Effector memory CD4-positive, alpha-beta T cell (primary cell): ENCODE results near the gene EFCAB11.

Experiments used
- DNase-seq, 3 donors: peaks; one replicate each; pipeline ENCODE4 v3.0.0-alpha.2; 2020
- H3K27ac ChIP-seq: 2 replicates; pipeline ENCODE4 v1.7.0; 2013; ENCODE audit warnings: mild to moderate bottlenecking, low read length, moderate library complexity; ENCODE audit not compliant: insufficient read depth, poor library complexity, severe bottlenecking
- H3K27me3 ChIP-seq: replicated peaks from 2 replicates; pipeline ENCODE4 v1.7.0; 2013; ENCODE audit warnings: mild to moderate bottlenecking, low read length; ENCODE audit not compliant: insufficient read depth, control insufficient read depth, poor library complexity, severe bottlenecking
- H3K36me3 ChIP-seq: 2 replicates; pipeline ENCODE4 v1.7.0; 2013; ENCODE audit warnings: mild to moderate bottlenecking, low read length, moderate library complexity; ENCODE audit not compliant: control insufficient read depth, insufficient read depth
- H3K4me1 ChIP-seq: 2 replicates; pipeline ENCODE4 v1.7.0; 2013; ENCODE audit warnings: low read length, mild to moderate bottlenecking; ENCODE audit not compliant: control insufficient read depth, insufficient read depth, poor library complexity, severe bottlenecking
- H3K4me3 ChIP-seq: 2 replicates; pipeline ENCODE4 v1.7.0; 2013; ENCODE audit warnings: low read length, low read depth, mild to moderate bottlenecking; ENCODE audit not compliant: insufficient read depth, poor library complexity, severe bottlenecking
- H3K9me3 ChIP-seq: 2 replicates; pipeline ENCODE4 v1.7.0; 2013; ENCODE audit warnings: mild to moderate bottlenecking, low read length, moderate library complexity; ENCODE audit not compliant: control insufficient read depth

The EFCAB11 gene

DNA sequence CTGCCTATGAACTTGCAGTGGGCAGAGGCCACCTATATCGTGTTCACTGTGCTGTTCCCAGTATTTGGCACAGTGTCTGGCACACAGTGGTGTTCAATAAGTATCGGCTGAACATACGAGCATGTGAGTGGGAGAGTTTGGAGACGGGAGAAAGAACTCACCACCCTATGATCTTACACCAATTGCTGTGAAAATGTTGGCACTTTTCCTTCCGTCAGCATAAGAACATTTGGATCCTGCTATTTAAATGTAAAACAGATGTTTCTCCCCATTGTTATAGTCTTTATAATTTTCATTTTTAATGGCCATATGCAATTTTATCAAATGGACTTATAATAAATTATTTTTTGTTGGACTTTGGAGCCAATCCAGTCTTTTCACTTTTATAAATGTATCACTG is 144.4 kb downstream of the EFCAB11 start:
- no peaks in the 10 kb centered on the region for H3K4me1 ChIP-seq
- no peaks in the 10 kb centered on the region for H3K9me3 ChIP-seq
- H3K27ac ChIP-seq: no peak overlapping the region
- H3K4me3 ChIP-seq: no peak overlapping the region
- H3K36me3 ChIP-seq: no peaks in the 10 kb centered on the region
- H3K27me3 ChIP-seq: no peaks in the 10 kb centered on the region
- DNase-seq: no peak

DNA sequence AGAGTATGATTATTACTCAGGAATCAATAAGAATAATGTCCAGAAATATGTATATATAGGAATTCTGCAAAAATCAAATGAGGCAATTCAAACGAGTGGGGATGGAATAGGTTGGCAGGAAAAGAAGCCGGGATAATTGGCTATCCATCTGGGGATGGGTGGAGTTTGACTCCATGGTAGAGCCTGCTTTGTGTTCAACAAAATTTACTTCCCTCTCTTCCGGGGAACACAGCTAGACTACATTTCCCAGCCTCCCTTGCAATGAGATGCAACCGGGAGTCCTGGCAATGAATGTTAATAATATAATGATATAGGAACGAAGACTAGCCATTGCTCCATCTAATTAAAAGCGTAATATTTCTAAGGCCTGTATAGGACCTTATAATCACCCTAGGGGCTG is 146.6 kb downstream of the EFCAB11 start:
- Histone ChIP-seq H3K36me3 (no peaks in the 10 kb centered on the region), H3K4me1 (no peaks in the 10 kb centered on the region), H3K4me3 (no peak overlapping the region), H3K27me3 (no peaks in the 10 kb centered on the region), H3K27ac (no peak overlapping the region), H3K9me3 (no peaks in the 10 kb centered on the region)
- DNase-seq: no peak

DNA sequence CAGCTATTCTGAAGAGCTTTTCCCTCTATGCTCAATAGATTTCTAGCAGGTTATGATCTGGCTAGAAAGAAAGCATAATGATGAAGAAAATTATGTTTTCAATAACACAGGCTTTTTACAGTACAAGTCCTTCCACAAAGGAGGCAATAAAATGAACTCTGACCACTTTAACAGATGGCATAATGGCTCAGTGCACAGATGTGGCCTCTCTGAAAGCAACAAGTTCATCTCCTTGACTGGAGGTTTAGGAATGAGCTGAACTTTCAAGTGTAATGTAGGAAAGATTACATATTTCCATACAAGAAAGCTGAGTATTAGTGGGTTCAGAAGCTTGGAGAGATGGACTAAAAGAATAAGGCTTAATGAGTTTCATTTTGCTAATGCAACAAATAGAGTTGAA is 147.4 kb downstream of the EFCAB11 start:
- Histone ChIP-seq H3K36me3 (no peaks in the 10 kb centered on the region), H3K27me3 (no peaks in the 10 kb centered on the region), H3K9me3 (no peaks in the 10 kb centered on the region), H3K27ac (no peak overlapping the region), H3K4me3 (no peak overlapping the region), H3K4me1 (no peaks in the 10 kb centered on the region)
- DNase-seq: no peak

DNA sequence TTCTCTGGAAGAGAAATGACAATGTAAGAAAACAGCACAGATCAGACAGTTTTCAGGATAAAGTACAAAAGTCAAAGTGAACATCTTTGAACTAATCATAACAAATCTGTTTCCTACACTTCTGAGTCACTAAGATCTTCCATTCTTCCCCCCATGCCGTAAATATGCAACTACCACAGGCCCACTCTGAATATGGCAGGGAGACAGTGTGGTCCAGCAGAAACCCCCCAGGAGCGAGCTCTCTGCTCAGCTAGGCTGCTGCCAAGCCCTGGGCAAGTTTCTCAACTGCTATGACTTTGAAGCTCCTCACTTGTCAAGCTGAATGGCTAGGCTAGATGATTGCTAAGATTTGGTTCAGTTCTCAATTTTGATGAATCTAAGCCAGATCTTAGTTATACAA is 148.1 kb downstream of the EFCAB11 start:
- no peak for DNase-seq
- Histone ChIP-seq H3K4me1 (no peaks in the 10 kb centered on the region), H3K27me3 (no peaks in the 10 kb centered on the region), H3K36me3 (no peaks in the 10 kb centered on the region), H3K4me3 (no peak overlapping the region), H3K9me3 (no peaks in the 10 kb centered on the region), H3K27ac (no peak overlapping the region)

DNA sequence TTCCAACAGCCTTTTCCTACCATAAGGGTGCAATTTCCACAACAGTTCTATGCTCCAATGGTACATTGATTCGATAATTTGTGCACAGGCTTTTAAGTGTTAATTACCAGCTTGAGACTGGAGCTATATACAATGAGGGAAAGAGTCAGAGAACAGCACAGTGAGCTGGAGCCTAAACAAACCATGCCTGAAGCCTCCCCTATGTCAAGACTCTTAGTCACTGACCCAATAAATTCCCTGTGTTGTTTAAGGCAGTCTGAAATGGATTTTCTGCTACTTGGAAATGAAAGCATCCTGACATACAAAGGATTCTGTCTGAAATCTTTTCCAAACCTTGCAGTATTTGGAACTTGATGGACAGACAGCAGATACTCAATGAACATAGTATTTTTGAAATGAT is 149.0 kb downstream of the EFCAB11 start:
- no peak for DNase-seq
- Histone ChIP-seq H3K27me3 (no peaks in the 10 kb centered on the region), H3K9me3 (no peaks in the 10 kb centered on the region), H3K4me3 (no peak overlapping the region), H3K27ac (no peak overlapping the region), H3K36me3 (no peaks in the 10 kb centered on the region), H3K4me1 (no peaks in the 10 kb centered on the region)

DNA sequence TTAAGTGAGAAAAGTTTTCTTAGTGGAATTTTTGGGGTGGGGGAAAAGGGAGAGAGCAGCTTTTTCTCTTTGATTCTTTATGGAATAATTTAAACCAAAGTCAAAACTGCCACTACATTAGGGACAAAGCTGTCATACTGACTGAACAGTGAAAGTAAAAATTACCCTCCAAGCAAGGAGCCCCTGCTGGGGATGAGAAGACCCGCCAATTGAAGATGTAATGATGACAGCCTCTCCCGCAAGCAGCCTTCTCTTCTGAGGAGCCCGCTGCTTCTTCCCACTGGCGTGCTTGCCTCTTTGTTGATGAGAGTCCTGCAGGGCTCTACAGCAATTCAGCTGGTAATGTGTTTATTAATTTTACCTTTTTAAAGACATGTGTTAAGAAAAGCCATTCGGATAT is 151.0 kb downstream of the EFCAB11 start:
- DNase-seq: no peak
- no peaks in the 10 kb centered on the region for H3K27me3 ChIP-seq
- no peaks in the 10 kb centered on the region for H3K36me3 ChIP-seq
- no peaks in the 10 kb centered on the region for H3K4me1 ChIP-seq
- no peak overlapping the region for H3K4me3 ChIP-seq
- no peak overlapping the region for H3K27ac ChIP-seq
- H3K9me3 ChIP-seq: no peaks in the 10 kb centered on the region

DNA sequence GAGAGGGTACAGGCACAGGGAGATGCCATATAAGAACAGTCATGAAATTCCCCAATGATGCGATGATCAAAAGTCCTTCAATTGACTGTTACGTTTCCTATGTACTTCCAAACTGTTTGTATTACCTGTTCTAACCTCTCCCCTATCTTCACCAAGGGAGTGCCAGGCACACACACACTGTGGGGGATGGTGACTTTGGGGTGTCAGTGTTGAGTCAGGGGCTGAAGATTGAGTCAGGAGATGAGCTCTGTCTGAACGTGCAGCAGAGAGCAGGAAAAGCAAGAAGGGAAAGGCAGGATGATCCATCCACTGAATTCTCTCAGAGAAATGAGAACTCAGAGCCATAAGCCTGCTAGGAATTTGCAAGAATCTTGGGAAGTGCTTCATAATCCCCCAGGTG is 153.4 kb downstream of the EFCAB11 start:
- Histone ChIP-seq H3K27ac (no peak overlapping the region), H3K4me1 (no peaks in the 10 kb centered on the region), H3K36me3 (no peaks in the 10 kb centered on the region), H3K4me3 (no peak overlapping the region), H3K27me3 (no peaks in the 10 kb centered on the region), H3K9me3 (no peaks in the 10 kb centered on the region)
- DNase-seq: no peak

DNA sequence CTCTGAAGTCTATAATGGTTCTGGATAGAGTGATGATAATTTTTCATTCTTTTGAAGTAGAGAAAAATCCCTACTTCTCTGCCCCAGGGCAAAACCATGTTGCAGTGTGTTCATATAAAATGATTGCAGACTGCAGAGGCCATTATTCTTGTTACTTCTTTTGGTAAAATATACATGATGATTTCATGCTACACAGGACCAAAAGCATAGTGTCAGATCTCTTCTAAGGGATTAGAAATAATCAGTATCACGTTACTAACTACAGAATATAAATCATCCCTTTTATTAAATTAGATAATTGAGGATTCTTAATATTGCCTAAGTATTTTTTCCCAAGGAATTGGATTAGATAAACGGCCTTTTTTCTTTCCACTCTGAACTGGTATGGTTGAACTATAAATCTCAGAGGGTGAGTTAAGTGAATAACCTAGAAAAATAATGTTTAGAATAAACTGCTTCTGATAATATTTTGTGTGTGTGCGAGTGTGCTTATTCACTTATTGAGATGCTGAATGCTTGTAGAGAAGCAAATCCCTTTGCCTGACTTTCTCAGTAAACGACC is 156.2 kb downstream of the EFCAB11 start:
- no peaks in the 10 kb centered on the region for H3K9me3 ChIP-seq
- H3K4me1 ChIP-seq: no peaks in the 10 kb centered on the region
- no peak for DNase-seq
- no peak overlapping the region for H3K27ac ChIP-seq
- no peaks in the 10 kb centered on the region for H3K27me3 ChIP-seq
- no peaks in the 10 kb centered on the region for H3K36me3 ChIP-seq
- H3K4me3 ChIP-seq: no peak overlapping the region

DNA sequence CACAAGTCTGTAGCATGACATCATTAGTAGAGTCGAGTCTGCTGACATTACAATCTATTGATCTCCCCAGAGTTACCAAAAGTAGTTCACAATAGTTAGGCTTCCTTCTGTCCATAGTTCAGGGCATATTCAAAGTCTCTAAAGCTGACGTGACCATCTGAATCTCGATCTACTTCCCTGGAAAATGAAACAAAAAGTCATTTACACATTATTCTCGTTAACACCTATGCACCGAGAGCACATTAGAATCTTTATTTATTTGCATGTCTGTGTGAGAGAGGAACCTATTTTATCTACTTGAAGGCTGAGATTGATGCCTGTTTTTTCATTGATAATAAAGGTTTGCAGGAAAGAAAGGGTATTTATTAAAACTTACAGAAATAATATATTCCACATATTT is 157.4 kb downstream of the EFCAB11 start:
- Histone ChIP-seq H3K4me1 (no peaks in the 10 kb centered on the region), H3K9me3 (no peaks in the 10 kb centered on the region), H3K27me3 (no peaks in the 10 kb centered on the region), H3K36me3 (no peaks in the 10 kb centered on the region), H3K27ac (no peak overlapping the region), H3K4me3 (no peak overlapping the region)
- DNase-seq: no peak

DNA sequence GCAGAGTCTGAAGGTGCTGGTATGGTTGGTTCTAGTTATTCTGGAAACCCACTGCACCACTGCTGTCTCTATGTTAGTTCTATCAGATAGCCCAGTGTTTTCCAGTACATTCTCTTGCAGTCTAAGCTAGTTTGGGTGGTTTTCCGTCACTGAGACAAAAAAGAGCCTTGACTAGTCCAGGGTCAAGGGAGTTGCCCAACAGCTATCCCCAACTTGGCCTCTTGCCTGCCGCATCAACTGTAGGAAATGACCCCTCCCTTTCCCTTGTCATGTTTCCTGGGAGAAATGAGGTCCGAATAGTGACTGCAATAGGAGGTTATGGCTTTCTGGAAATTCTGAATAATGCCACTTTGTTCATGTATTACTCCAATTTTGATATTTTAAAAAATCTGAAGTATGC is 160.4 kb downstream of the EFCAB11 start:
- H3K4me1 ChIP-seq: no peaks in the 10 kb centered on the region
- no peaks in the 10 kb centered on the region for H3K27me3 ChIP-seq
- H3K36me3 ChIP-seq: no peaks in the 10 kb centered on the region
- H3K4me3 ChIP-seq: no peak overlapping the region
- no peak for DNase-seq
- no peak overlapping the region for H3K27ac ChIP-seq
- no peaks in the 10 kb centered on the region for H3K9me3 ChIP-seq

DNA sequence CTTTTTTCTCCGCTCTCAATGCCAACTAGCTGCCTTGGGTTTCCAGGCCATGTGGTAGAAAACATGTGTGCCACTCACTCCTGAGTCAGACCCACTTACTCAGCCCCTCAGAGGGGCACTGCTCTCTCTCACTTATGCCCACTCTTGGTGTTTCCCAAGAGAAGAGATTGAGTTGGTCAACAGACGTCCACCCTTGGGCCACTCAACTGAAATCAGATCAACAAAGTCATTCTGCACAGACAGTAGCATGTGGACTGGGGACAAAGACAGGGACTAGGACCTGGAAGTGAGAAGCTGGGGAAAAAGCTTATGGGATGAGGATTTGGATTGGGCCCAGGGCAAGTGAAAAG is 161.2 kb downstream of the EFCAB11 start:
- Histone ChIP-seq H3K9me3 (no peaks in the 10 kb centered on the region), H3K27me3 (no peaks in the 10 kb centered on the region), H3K4me3 (no peak overlapping the region), H3K36me3 (no peaks in the 10 kb centered on the region), H3K4me1 (no peaks in the 10 kb centered on the region), H3K27ac (no peak overlapping the region)
- DNase-seq: no peak
